Vagina (tissue), 2 donors: ENCODE data around the gene CAMK1G.

ENCODE experiments used
- CTCF ChIP-seq, 3 experiments: fragments of 450-650 bp in 2 of 3; fragments of 200-600 bp in 1 of 3; sonication (generic) in 1 of 3; IDR thresholded peaks; one replicate each; pipeline ENCODE4 v1.5.1; 2017 to 2019; ENCODE audit warnings: antibody characterized with exemption in 3 of 3, mild to moderate bottlenecking in 2 of 3, moderate library complexity in 2 of 3
- POLR2A ChIP-seq, 2 donors: fragments of 450-650 bp; IDR thresholded peaks; one replicate each; pipeline ENCODE4 v1.6.1; 2017; ENCODE audit warnings: antibody characterized with exemption in 2 of 2, mild to moderate bottlenecking in 2 of 2, moderate library complexity in 2 of 2

- TF ChIP-seq POLR2A (IDR thresholded peaks at IDR 0.05), result no peak
- TF ChIP-seq CTCF (IDR thresholded peaks at IDR 0.05), result no peak
Observed at GRCh38 chr1:209537336-209538114, 46.0 kb upstream of the CAMK1G start.
